GM12873 (cell line): Measurements from ENCODE around the gene GLDC.

Source experiments
- CTCF ChIP-seq: IDR thresholded peaks from 2 replicates; pipeline ENCODE4 v1.5.1; 2012; ENCODE audit warnings: low read depth, mild to moderate bottlenecking, moderate library complexity, low read length, control low read depth; ENCODE audit not compliant: insufficient read depth; ENCODE audit errors: missing control alignments

The GLDC gene

GRCh38 chr9:6579613-6580012 is 65.9 kb downstream of the GLDC start:
- no peak for TF ChIP-seq CTCF

- no peak for TF ChIP-seq CTCF
Observed at GRCh38 chr9:6576987-6577386, 68.5 kb downstream of the GLDC start.

- TF ChIP-seq CTCF, result no peak
Observed at GRCh38 chr9:6575324-6576034, 70.0 kb downstream of the GLDC start.

- no peak for TF ChIP-seq CTCF
Observed at GRCh38 chr9:6567140-6567591, 78.4 kb downstream of the GLDC start.

GRCh38 chr9:6566409-6567139 is 79.0 kb downstream of the GLDC start:
- TF ChIP-seq CTCF, result no peak

- TF ChIP-seq CTCF, result no peak
Observed at GRCh38 chr9:6565312-6565711, 80.2 kb downstream of the GLDC start.

- no peak for TF ChIP-seq CTCF
Observed at GRCh38 chr9:6564868-6565267, 80.7 kb downstream of the GLDC start.
